Measurements from ENCODE around the gene GJD2. TPM values are rescaled to one million over a fixed set of nuclear protein-coding genes. Genes with fewer than 3 reads are reported as not detected.

The GJD2 gene
- total RNA-seq, 1 experiment from 2014 or later = not detected

DNA sequence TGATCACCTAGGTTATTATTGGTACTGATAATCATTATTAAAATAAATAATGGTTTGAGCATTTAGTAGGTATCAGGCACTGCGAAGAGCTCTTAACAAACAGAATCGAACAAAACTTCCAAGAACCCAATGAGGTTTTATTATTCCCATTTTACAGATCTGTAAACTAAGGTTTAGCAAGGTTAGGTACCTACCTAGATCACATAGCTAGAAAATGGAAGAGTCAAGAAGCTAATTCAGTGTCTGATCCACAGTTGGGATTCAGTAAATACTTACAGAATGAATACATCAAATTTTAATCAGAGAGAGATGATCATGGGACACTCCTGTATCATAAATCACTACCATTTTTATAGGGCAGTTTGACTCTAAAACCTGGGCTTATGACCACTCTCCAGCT lies 15.5 kb downstream of the GJD2 start:
- no peaks in the 10 kb centered on the region for H3K36me3 ChIP-seq
- H3K4me3 ChIP-seq = no peak overlapping the region
- DNase-seq = no peak
- no peaks in the 10 kb centered on the region for H3K27me3 ChIP-seq
- H3K9me3 ChIP-seq = no peaks in the 10 kb centered on the region

DNA sequence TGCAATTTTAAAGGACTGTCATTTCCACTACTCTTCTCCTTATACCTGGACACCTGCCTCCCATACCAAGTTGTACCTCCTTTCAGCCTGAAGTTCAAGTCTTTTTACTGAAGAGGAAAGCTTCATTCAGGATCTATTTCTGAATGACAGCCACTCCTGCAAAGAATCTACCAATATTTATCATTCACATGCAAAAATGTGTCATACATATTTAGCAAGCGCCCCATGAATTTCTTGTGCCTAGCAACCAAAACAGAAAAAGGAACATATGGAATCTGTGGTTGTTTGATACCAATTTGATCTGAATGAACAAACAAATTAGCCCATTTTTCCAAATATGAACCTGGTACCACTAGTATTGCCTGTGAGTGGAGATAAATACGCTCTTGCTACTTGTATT lies 16.8 kb downstream of the GJD2 start:
- Histone ChIP-seq H3K4me3 (no peak overlapping the region), H3K27me3 (no peaks in the 10 kb centered on the region), H3K9me3 (no peaks in the 10 kb centered on the region), H3K36me3 (no peaks in the 10 kb centered on the region)
- no peak for DNase-seq

DNA sequence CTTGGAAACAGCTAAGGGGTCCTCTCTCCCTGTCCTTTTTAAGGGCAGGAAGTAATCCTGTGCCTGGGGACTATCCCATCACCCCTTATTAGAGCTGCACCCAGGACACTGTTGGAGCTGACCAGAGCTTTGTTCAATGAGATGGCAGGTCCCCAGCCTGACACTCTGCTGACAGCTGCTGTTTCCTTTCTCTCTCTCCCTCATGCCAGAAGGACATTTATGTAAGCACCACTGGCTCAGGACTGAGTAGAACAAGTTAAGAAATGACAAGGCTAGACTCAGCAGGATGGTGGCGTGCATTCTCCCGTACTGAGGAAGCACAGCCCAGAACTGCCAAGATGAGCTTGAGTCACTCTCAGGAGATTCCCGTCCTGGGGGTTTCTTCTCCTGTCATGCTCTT lies 17.3 kb downstream of the GJD2 start:
- H3K36me3 ChIP-seq = no peaks in the 10 kb centered on the region
- peak; percentile 73 for DNase-seq
- no peaks in the 10 kb centered on the region for H3K9me3 ChIP-seq

DNA sequence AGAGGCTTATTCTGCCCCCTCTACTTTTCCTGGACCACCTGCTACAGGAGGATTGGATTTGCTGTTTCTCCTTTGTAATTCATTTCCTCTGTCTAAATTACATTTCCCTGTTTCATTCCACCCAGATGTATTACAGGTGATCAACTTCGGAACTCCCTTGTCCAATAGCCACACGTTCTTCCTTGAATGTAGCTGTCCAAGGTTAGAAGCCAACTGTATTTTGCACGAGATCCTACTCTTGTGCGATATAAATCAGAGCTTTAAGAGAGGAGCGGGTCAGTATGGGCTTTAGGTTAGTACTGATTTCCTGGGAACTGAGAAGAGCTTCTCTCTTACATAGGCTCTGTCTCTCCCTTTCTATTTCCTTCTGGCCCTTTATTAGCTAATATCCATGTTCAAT lies 20.5 kb downstream of the GJD2 start:
- H3K4me3 ChIP-seq = no peak overlapping the region
- H3K9me3 ChIP-seq = no peaks in the 10 kb centered on the region
- no peak for DNase-seq
- no peaks in the 10 kb centered on the region for H3K27me3 ChIP-seq
- no peaks in the 10 kb centered on the region for H3K36me3 ChIP-seq

More for the DNA sequence above, 17.3 kb downstream of the GJD2 start:
- H3K4me3 ChIP-seq = no peak overlapping the region
- no peaks in the 10 kb centered on the region for H3K27me3 ChIP-seq

DNA sequence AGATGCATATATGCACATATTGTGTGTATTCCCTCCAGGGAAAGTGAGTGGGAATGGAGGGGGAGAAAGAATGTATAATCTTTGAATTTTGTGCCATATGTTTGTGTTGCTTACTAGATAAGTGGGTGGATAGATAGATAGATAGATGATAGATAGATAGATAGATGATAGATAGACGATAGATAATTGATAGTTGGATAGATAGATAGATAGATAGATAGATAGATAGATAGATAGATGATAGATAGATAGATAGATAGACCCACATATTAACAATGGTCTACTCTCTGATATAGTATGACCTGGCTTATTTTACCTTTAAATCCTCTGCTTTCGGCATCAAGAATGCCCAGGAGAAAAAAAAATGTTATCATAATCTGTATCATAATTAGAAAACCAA lies 21.2 kb downstream of the GJD2 start:
- H3K4me3 ChIP-seq = no peak overlapping the region
- no peak for DNase-seq
- no peaks in the 10 kb centered on the region for H3K27me3 ChIP-seq
- H3K36me3 ChIP-seq = no peaks in the 10 kb centered on the region
- no peaks in the 10 kb centered on the region for H3K9me3 ChIP-seq

DNA sequence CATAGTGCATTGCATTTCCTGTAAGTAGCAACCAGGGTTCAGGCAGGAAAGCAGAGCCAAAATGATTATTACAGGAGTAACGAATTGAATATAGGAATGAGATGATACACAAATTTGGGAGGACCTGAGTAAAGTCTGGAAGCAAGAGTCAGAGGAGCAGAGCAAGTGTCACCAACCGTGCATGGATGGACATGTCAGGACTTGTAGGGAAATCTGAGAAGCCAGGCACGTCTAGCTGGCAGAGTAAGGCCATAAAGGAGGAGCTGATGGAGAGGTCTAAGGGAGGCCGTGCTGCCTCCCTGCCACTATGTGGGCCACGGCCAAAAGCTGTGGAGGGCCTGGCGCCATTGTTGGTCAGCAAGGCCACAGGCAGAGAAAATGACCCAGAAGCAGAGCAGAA lies 22.4 kb downstream of the GJD2 start:
- no peaks in the 10 kb centered on the region for H3K27me3 ChIP-seq
- H3K36me3 ChIP-seq = no peaks in the 10 kb centered on the region
- no peak overlapping the region for H3K4me3 ChIP-seq
- no peaks in the 10 kb centered on the region for H3K9me3 ChIP-seq
- DNase-seq = no peak

DNA sequence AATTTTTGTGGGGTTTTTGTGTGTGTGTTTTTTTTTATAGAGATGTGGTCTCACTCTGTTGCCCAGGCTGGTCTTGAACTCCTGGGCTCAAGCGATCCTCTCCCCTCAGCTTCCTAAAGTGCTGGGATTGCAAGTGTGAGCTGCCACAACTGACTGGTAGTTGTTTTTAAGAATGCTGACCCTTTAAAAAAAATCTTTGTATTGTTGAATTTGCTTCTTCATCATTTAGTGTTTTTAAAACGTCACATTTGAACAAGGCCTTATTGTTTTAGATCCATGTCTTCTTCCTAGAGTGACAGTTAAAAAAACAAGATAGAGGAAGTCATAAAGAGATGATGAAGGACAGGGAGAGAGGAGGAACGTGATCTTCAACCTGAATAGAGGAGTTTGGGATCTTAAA lies 24.1 kb downstream of the GJD2 start:
- DNase-seq = no peak
- H3K36me3 ChIP-seq = no peaks in the 10 kb centered on the region
- no peak overlapping the region for H3K4me3 ChIP-seq
- no peaks in the 10 kb centered on the region for H3K27me3 ChIP-seq
- H3K9me3 ChIP-seq = no peaks in the 10 kb centered on the region

DNA sequence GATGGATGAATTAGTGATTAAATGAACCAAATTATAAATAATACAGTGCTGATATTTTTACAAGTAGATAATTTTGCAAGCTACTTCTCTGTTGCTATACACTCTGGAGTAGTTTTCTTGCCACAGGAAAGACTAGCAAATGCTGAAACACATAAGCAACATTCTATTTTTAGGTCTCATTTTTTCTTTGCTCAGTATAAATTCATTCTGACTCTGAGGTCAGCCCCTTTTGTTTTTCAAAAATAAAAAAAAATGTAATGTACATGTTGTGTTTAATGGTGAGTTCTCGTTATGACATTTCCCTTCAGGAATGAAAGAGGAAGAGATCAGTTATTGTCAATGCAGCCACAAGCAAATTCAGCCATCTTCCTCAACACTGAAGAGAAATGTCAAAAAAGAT lies 24.9 kb downstream of the GJD2 start:
- no peaks in the 10 kb centered on the region for H3K9me3 ChIP-seq
- H3K4me3 ChIP-seq = no peak overlapping the region
- H3K27me3 ChIP-seq = no peaks in the 10 kb centered on the region
- no peak for DNase-seq
- H3K36me3 ChIP-seq = no peaks in the 10 kb centered on the region

DNA sequence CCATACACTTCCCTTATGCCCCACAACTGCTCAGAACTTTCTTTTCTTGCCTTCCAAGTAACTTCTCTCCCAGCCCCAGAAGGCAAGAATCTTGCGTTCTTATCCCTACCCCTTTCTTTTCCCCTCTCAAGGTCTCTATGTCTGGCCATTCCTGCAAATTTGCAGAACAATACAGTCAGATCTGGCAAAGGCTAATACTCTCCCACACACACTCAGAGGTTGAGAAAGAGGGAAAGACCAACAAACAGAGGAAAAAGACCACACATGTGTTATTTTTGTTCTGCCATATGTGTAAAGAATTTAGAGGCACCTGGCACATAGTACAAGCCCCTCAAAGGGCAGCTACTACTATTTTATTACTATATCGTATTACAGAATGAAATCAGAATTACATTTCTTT lies 25.7 kb downstream of the GJD2 start:
- H3K27me3 ChIP-seq = no peaks in the 10 kb centered on the region
- DNase-seq = no peak
- no peaks in the 10 kb centered on the region for H3K36me3 ChIP-seq
- no peaks in the 10 kb centered on the region for H3K9me3 ChIP-seq
- no peak overlapping the region for H3K4me3 ChIP-seq

DNA sequence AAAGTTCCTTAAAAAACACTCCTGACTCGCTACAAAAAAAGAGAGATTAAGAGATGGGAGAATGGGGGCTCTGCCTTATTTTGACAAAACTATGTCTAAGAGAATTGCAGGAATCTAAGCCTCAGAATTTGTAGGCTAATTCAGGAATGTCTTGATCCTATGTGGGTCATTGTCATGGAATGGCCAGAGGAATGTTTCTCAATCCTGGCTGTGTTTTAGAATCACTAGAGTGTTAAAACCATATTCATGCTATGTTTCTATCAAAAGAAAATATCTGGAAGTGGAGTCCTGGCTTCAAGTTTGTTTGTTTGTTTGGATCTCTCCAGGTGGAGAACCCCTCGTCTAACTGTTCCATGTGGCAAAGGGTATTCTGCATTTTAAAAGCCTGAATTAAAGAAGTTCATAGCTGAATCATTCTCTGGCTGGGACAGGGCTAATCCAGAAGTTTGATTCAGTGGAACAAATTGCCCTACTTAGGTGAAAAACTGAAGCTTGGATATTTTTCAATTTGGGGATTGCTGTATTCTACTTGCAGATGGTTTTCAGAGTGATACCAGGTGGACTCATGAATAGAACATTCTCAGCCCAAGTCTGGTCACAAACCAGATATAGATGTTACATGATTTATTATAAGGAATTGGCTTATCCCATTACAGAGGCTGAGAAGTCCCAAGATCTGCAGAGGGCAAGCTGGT lies 28.2 kb downstream of the GJD2 start:
- Histone ChIP-seq H3K27me3 (no peaks in the 10 kb centered on the region), H3K9me3 (no peaks in the 10 kb centered on the region), H3K4me3 (no peak overlapping the region), H3K36me3 (no peaks in the 10 kb centered on the region)
- no peak for DNase-seq

DNA sequence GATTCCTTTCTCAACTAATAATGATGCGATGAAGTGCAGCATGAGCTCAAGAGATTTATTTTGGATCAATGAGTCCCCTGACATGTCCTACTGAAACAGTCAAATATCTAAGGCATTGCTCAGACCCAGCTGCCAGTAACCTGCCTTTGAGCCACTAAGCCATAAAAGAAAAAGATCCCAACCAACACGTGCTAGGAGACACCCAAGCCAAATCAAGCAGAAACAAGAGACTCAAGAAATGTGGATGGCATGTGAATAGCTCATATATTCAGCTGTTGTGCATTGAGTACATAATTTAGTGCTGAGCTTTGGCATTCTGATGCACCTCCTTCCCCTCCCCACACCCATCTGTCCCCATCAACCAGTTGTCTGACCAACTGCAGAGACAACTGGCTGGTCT lies 29.2 kb downstream of the GJD2 start:
- H3K4me3 ChIP-seq = no peak overlapping the region
- H3K9me3 ChIP-seq = no peaks in the 10 kb centered on the region
- peak; percentile 57 for DNase-seq
- no peaks in the 10 kb centered on the region for H3K36me3 ChIP-seq
- no peaks in the 10 kb centered on the region for H3K27me3 ChIP-seq

DNA sequence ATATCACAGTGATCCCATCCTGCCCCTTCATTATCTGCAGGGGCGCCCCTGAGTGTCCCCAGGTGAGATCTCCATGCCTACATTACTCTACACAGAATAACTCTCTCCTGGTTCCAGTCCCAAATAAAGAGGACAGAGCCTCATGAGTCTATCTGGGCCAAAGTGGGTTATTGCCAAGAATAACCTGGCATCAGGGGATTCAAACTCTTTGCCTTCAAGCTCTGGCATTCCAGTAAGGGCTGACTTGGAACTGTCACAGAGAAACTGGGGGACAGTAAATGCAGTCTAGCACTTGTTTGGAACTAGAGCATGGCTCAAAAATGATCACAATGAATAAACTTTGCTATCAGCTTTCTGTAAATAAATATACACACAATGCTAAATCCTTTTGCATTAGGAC lies 30.3 kb downstream of the GJD2 start:
- Histone ChIP-seq H3K4me3 (no peak overlapping the region), H3K9me3 (no peaks in the 10 kb centered on the region), H3K27me3 (no peaks in the 10 kb centered on the region), H3K36me3 (no peaks in the 10 kb centered on the region)
- DNase-seq = no peak

DNA sequence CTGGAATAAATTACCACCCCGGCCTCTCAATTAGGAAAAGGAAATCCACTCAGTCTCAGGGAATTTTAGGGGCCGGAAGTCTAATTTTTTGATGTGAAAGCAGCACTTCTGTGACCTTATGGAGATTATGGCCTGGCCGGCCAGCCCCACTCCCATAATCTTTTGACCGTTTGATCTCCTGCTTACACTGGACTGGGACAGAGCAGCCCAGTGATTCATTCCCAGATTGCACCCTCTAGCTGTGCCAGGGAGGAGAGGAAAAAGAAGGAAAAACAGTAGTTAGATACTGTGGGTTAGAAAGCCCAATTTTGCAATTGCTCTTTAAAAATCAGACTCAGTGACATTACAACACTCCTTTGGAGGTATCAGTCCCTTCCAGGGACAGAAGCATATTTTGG lies 32.4 kb downstream of the GJD2 start:
- Histone ChIP-seq H3K36me3 (no peaks in the 10 kb centered on the region), H3K27me3 (no peaks in the 10 kb centered on the region), H3K9me3 (no peaks in the 10 kb centered on the region), H3K4me3 (0 out of 2 replicates have a peak overlapping the region, but pooled peaks have one; percentile 10)
- peak; percentile 79 for DNase-seq

DNA sequence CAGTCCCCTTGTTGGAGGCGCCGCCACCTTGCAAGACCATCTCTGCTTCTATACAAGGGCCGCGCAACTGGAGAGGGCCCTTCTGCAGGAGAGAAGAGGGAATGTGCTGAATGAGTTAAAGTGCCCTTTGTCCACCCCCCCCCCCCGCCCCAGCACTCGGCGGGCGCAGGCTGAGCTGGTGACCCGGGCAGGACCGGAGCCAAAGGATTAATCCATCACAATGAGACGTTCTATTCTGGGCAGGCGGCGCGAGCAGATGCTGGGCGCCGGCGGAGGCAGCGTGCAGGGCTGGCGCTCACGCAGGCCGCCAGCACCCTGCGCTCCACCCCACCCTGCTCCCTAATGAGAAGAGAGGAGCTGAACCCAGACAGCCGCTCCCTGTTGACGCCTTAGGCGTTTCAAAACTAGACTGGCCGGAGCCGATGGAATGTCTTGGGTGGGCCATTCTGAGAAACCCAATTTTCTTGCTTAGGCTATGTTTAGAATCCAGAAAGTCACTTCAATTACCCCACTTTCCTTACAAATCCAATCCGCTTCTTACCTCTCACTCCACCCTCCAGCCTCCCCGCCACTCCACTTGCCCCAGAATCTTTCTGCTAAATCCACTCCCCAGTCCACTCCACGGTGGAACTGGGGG lies 32.9 kb downstream of the GJD2 start:
- Histone ChIP-seq H3K27me3 (no peaks in the 10 kb centered on the region), H3K36me3 (no peaks in the 10 kb centered on the region), H3K4me3 (0 out of 2 replicates have a peak overlapping the region, but pooled peaks have one; percentile 10), H3K9me3 (no peaks in the 10 kb centered on the region)
- peak; percentile 94 for DNase-seq

DNA sequence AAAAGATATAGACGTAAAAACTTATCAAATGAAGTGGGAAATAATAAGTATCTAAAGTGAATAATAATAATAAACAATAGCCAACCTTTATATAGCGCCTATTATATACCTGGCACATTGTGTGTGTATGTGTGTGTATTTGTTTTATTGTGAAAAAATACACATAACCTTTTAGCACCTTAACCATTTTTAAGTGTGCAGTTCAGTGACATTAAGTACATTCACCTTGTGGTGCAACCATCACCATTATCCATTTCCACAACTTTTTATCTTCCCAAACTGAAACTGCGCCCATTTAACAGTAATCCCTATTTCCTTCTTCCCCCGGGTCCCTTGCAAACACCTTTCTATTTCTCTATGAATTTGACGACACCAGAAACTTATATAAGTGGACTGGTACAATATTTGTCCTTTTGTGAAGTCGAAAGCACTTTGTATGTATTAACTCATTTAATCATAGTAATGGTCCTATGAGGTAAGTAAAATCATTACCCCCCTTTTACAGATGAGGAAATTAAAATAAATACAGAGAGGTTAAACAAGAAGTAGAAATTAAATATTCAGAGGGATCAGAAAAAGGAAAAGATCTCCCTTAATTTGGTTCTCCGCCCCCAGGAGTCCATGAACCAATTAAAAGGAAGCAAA lies 33.5 kb downstream of the GJD2 start:
- H3K27me3 ChIP-seq = no peaks in the 10 kb centered on the region
- DNase-seq = no peak
- H3K4me3 ChIP-seq = no peak overlapping the region

DNA sequence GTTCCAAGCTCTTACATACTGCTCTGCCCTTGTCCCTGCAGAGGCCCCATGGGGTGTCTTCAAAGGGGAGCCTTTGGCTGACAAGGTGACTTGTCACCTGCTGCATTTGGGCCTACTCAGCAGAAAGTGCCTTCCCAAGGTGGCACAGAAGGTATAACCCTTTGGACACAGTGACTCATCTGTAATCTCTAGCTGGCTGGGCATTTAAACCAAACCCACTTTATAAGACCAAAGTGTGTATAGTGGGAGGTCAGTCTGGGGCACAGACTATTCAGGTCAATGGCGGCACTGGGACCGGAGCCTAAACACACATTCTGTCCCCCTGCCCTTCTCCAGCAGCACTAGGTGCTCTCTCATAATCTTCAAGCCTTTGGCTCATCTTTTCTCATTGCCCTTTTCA lies 35.1 kb downstream of the GJD2 start:
- Histone ChIP-seq H3K9me3 (no peaks in the 10 kb centered on the region), H3K4me3 (no peak overlapping the region), H3K36me3 (no peaks in the 10 kb centered on the region), H3K27me3 (no peaks in the 10 kb centered on the region)
- no peak for DNase-seq

More for the DNA sequence above, 33.5 kb downstream of the GJD2 start:
- Histone ChIP-seq H3K36me3 (no peaks in the 10 kb centered on the region), H3K9me3 (no peaks in the 10 kb centered on the region)

DNA sequence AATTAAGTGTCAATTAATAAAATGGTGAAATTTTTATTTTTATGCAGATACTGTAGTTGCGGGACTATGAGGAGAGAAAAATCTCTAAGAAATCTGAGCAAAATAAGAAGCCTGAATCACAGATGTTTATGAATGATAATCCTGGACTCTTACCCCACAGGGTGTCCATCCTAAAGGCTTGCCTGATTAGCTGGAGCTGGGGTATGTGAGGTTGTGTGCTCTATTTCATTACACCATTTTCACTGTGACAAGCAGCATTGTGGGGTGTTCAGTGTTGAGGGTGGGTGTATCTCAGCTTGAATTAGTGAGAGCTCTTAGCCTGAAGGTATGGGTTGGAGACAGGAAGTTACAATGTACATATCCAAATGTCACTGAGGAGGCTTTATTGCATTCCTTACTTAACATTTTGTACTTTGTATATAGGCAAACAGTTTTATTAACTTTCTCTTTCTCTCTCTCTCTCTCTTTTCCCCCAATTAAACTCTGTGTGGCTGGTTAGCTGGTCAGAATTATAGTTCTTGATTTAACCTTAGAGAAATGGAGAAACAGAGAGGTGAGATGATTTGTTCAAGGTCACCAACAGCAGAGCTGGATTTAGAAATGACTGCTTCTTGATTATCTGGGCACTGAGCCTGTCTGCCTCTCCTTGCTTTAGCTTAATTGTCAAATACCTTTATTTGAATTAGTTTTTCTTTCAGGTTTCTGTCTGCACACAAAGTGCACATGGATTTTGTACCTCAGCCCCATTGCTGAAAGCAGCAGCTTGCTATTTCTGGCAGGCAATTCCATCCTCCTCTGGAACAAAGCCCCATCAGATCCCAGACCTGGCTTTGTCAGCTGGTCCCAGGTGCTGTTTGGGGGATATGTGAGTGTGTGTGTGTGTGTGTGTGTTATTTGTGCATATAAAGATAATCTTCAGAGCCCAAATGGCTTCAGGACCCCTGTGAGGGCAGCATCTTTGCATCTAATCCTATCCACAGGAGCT lies 35.8 kb downstream of the GJD2 start:
- H3K36me3 ChIP-seq = no peaks in the 10 kb centered on the region
- no peaks in the 10 kb centered on the region for H3K9me3 ChIP-seq
- H3K27me3 ChIP-seq = no peaks in the 10 kb centered on the region
- H3K4me3 ChIP-seq = no peak overlapping the region
- DNase-seq = no peak
